H9 (cell line): Measurements from ENCODE around the gene PTPN21. TPM values are rescaled to one million over a fixed set of nuclear protein-coding genes. Genes with fewer than 3 reads are reported as not detected.

Source experiments
- DNase-seq: peaks from one replicate; pipeline ENCODE4 v3.0.0-alpha.2; 2017
- H2AFZ ChIP-seq: one replicate; pipeline ENCODE4 v1.6.1; 2013; ENCODE audit warnings: mild to moderate bottlenecking, low read length, control low read depth, moderate library complexity
- H2AK5ac ChIP-seq: 2 replicates; pipeline ENCODE4 v1.6.1; 2013; ENCODE audit warnings: low read length, control low read depth, mixed read lengths; ENCODE audit not compliant: insufficient read length
- H2BK120ac ChIP-seq: one replicate; pipeline ENCODE4 v1.6.1; 2013; ENCODE audit warnings: low read depth, mild to moderate bottlenecking, low read length, control low read depth, inconsistent platforms; ENCODE audit not compliant: poor library complexity, severe bottlenecking
- H2BK12ac ChIP-seq: 2 replicates; pipeline ENCODE4 v1.6.1; 2013; ENCODE audit warnings: low read length, control low read depth, mixed read lengths, low read depth; ENCODE audit not compliant: insufficient read length
- H2BK15ac ChIP-seq: 2 replicates; pipeline ENCODE4 v1.6.1; 2013; ENCODE audit warnings: low read depth, low read length, control low read depth
- H2BK20ac ChIP-seq: one replicate; pipeline ENCODE4 v1.6.1; 2013; ENCODE audit warnings: low read depth, mild to moderate bottlenecking, low read length, control low read depth, inconsistent platforms; ENCODE audit not compliant: poor library complexity, severe bottlenecking
- H2BK5ac ChIP-seq: 2 replicates; pipeline ENCODE4 v1.6.1; 2013; ENCODE audit warnings: low read length, control low read depth, mixed read lengths; ENCODE audit not compliant: insufficient read length
- H3K14ac ChIP-seq: 2 replicates; pipeline ENCODE4 v1.6.1; 2013; ENCODE audit warnings: low read length, control low read depth; ENCODE audit not compliant: insufficient read depth
- H3K18ac ChIP-seq: 2 replicates; pipeline ENCODE4 v1.6.1; 2013; ENCODE audit warnings: low read depth, mild to moderate bottlenecking, mixed read lengths, low read length, control low read depth; ENCODE audit not compliant: insufficient read length
- H3K23ac ChIP-seq: 2 replicates; pipeline ENCODE4 v1.6.1; 2013; ENCODE audit warnings: low read length, control low read depth, mixed read lengths, low read depth; ENCODE audit not compliant: insufficient read length
- H3K23me2 ChIP-seq: 2 replicates; pipeline ENCODE4 v1.6.1; 2013; ENCODE audit warnings: low read depth, mild to moderate bottlenecking, mixed read lengths, low read length, control low read depth; ENCODE audit not compliant: insufficient read length, poor library complexity, severe bottlenecking
- H3K27ac ChIP-seq: 2 replicates; pipeline ENCODE4 v1.5.1; 2013; ENCODE audit warnings: low read length, control low read depth, mixed read lengths, low read depth; ENCODE audit not compliant: insufficient read length
- H3K27me3 ChIP-seq: 2 replicates; pipeline ENCODE4 v1.6.1; 2013; ENCODE audit warnings: low read length, control low read depth, inconsistent platforms; ENCODE audit not compliant: insufficient read depth
- H3K4ac ChIP-seq: 2 replicates; pipeline ENCODE4 v1.6.1; 2013; ENCODE audit warnings: low read depth, mild to moderate bottlenecking, control low read depth, inconsistent platforms, low read length, moderate library complexity
- H3K4me1 ChIP-seq: 2 replicates; pipeline ENCODE4 v1.6.1; 2013; ENCODE audit warnings: low read length, control low read depth, inconsistent platforms; ENCODE audit not compliant: insufficient read depth
- H3K4me2 ChIP-seq: 2 replicates; pipeline ENCODE4 v1.6.1; 2013; ENCODE audit warnings: low read length, control low read depth, mixed read lengths; ENCODE audit not compliant: insufficient read length, insufficient read depth
- H3K56ac ChIP-seq: 2 replicates; pipeline ENCODE4 v1.6.1; 2013; ENCODE audit warnings: low read depth, mild to moderate bottlenecking, mixed read lengths, low read length, control low read depth; ENCODE audit not compliant: insufficient read length
- H3K79me1 ChIP-seq: 2 replicates; pipeline ENCODE4 v1.6.1; 2013; ENCODE audit warnings: low read depth, mild to moderate bottlenecking, moderate library complexity, low read length, control low read depth, inconsistent platforms; ENCODE audit not compliant: insufficient read depth, poor library complexity, severe bottlenecking
- H3K79me2 ChIP-seq: 2 replicates; pipeline ENCODE4 v1.6.1; 2013; ENCODE audit warnings: low read length, control low read depth, inconsistent platforms; ENCODE audit not compliant: insufficient read depth
- H3K9ac ChIP-seq: 2 replicates; pipeline ENCODE4 v1.6.1; 2013; ENCODE audit warnings: low read length, control low read depth, mixed read lengths; ENCODE audit not compliant: insufficient read length; ENCODE audit errors: extremely low read depth
- H3K9me3 ChIP-seq: one replicate; pipeline ENCODE4 v1.6.1; 2013; ENCODE audit warnings: low read depth, low read length, inconsistent platforms; ENCODE audit not compliant: control insufficient read depth
- H3T11ph ChIP-seq: one replicate; pipeline ENCODE4 v1.6.1; 2013; ENCODE audit warnings: mild to moderate bottlenecking, low read length, control low read depth, inconsistent platforms
- H4K20me1 ChIP-seq: one replicate; pipeline ENCODE4 v1.6.1; 2013; ENCODE audit not compliant: control insufficient read depth, insufficient read length, insufficient read depth
- H4K5ac ChIP-seq: 2 replicates; pipeline ENCODE4 v1.6.1; 2013; ENCODE audit warnings: low read depth, mild to moderate bottlenecking, mixed read lengths, low read length, control low read depth; ENCODE audit not compliant: insufficient read length
- H4K8ac ChIP-seq: replicated peaks from 2 replicates; pipeline ENCODE4 v1.6.1; 2013; ENCODE audit warnings: low read length, control low read depth, mixed read lengths, low read depth; ENCODE audit not compliant: insufficient read length
- H4K91ac ChIP-seq: 2 replicates; pipeline ENCODE4 v1.6.1; 2013; ENCODE audit warnings: low read depth, mild to moderate bottlenecking, moderate library complexity, mixed read lengths, low read length, control low read depth; ENCODE audit not compliant: insufficient read length
- H3K27ac Mint-ChIP-seq, 3 experiments: 2 replicates in 2 of 3; 3 replicates in 1 of 3; pipeline ENCODE4 v1.8.0; 2020 to 2021; ENCODE audit warnings: mixed read lengths in 3 of 3, mild to moderate bottlenecking in 1 of 3, moderate library complexity in 1 of 3
- H3K27me3 Mint-ChIP-seq: 2 replicates; pipeline ENCODE4 v1.8.0; 2021; ENCODE audit warnings: low read depth, mild to moderate bottlenecking, moderate library complexity, mixed read lengths
- H3K36me3 Mint-ChIP-seq, 3 experiments: 2 replicates in 2 of 3; 3 replicates in 1 of 3; pipeline ENCODE4 v1.8.0; 2020 to 2021; ENCODE audit warnings: low read depth in 3 of 3, mixed read lengths in 3 of 3; ENCODE audit not compliant: insufficient read depth in 1 of 3
- H3K4me1 Mint-ChIP-seq, 2 experiments: 2 replicates each; pipeline ENCODE4 v1.8.0; 2020; ENCODE audit warnings: mixed read lengths in 2 of 2
- H3K4me3 Mint-ChIP-seq, 2 experiments: 2 replicates in 1 of 2; 3 replicates in 1 of 2; pipeline ENCODE4 v1.8.0; 2020 to 2021; ENCODE audit warnings: mild to moderate bottlenecking in 2 of 2, mixed read lengths in 2 of 2, moderate library complexity in 1 of 2
- H3K9me3 Mint-ChIP-seq, 2 experiments: 2 replicates in 1 of 2; 3 replicates in 1 of 2; pipeline ENCODE4 v1.8.0; 2020; ENCODE audit warnings: mild to moderate bottlenecking in 2 of 2, mixed read lengths in 2 of 2, moderate library complexity in 1 of 2
- CTCF ChIP-seq: fragments of 200-600 bp; sonication (generic); conservative IDR thresholded peaks from 3 replicates; pipeline ENCODE4 v1.8.0; 2021; ENCODE audit warnings: antibody characterized with exemption, mild to moderate bottlenecking
- WGBS: extraction: QIAGEN DNeasy Blood & Tissue Kit; methylation state at CpG from one replicate; pipeline ENCODE4 v1.1.7; 2013; ENCODE audit warnings: missing lambda C conversion rate, low lambda C conversion rate, mixed read lengths; ENCODE audit not compliant: insufficient read length; ENCODE audit errors: extremely low coverage; 5-methylcytosine and 5-hydroxymethylcytosine counted together
- total RNA-seq: library from RNA; stranded (reverse); gene quantifications from 2 replicates; pipeline ENCODE4 v1.2.1, GENCODE V29; 2021

Gene PTPN21
- total RNA-seq, 1 experiment from 2014 or later = 14.3 TPM

GRCh38 chr14:88499225-88499624 is 55.6 kb downstream of the PTPN21 start:
- no peak overlapping the region for H3K14ac ChIP-seq
- no peak overlapping the region for H4K8ac ChIP-seq
- no peaks in the 10 kb centered on the region for H4K20me1 ChIP-seq
- no peaks in the 10 kb centered on the region for H3K9me3 ChIP-seq
- no peaks in the 10 kb centered on the region for H3K4me1 ChIP-seq
- Mint-ChIP-seq H3K27ac (no peak overlapping the region), H3K4me1 (0 out of 4 replicates have a peak, but pooled peaks cover 0 to 2% of the 10 kb centered on the region in 2 experiments), H3K36me3 (peaks cover 4 to 36% (median 34%) of the 10 kb centered on the region in 3 experiments; a peak in 6 of 7 replicates), H3K27me3 (no peaks in the 10 kb centered on the region), H3K9me3 (no peaks in the 10 kb centered on the region), H3K4me3 (no peak overlapping the region)
- H3K23ac ChIP-seq = no peak overlapping the region
- H2AK5ac ChIP-seq = no peak overlapping the region
- H3K18ac ChIP-seq = no peak overlapping the region
- no peak overlapping the region for H3K9ac ChIP-seq
- no peak overlapping the region for H4K91ac ChIP-seq
- H2AFZ ChIP-seq = no peak overlapping the region
- H3T11ph ChIP-seq = no peak overlapping the region
- no peak overlapping the region for H2BK12ac ChIP-seq
- DNase-seq = no peak
- no peaks in the 10 kb centered on the region for H3K79me2 ChIP-seq
- no peak overlapping the region for H4K5ac ChIP-seq
- TF ChIP-seq CTCF = no peak
- H3K4me2 ChIP-seq = no peak overlapping the region
- no peak overlapping the region for H2BK15ac ChIP-seq
- H3K27me3 ChIP-seq = no peaks in the 10 kb centered on the region
- WGBS = no CpG with 5 or more reads among the region's 6 CpGs
- H3K4ac ChIP-seq = no peak overlapping the region
- no peak overlapping the region for H3K27ac ChIP-seq
- H3K79me1 ChIP-seq = no peaks in the 10 kb centered on the region
- H3K56ac ChIP-seq = no peak overlapping the region
- no peak overlapping the region for H2BK120ac ChIP-seq
- no peak overlapping the region for H2BK20ac ChIP-seq
- no peak overlapping the region for H2BK5ac ChIP-seq
- no peaks in the 10 kb centered on the region for H3K23me2 ChIP-seq
